ENCODE data around the gene TDRD15.
A peak's percentile ranks its signal among the peaks of the same experiment; 100 is the strongest.
"Not testable (repeated sequence)": the region's sequence is repeated elsewhere in the genome, so short reads cannot be mapped to it uniquely, and the experiment has no call there.

The TDRD15 gene

GRCh38 chr2:21123473-21124393, at the start of gene TDRD15:
TSS of gene TDRD15 (plus strand) at chr2:21123968. CDS start at chr2:21137468, 13,500 bp downstream.
- no peak for DNase-seq (ENCODE audit: low read depth in 3 of 3)

- DNase-seq (ENCODE audit: low read depth in 3 of 3) = no peak
Measured at GRCh38 chr2:21078296-21078695, 45.5 kb upstream of the TDRD15 start.

GRCh38 chr2:21083482-21083881, 40.3 kb upstream of the TDRD15 start:
- no peak for DNase-seq (ENCODE audit: low read depth in 3 of 3)

GRCh38 chr2:21084401-21084800, 39.4 kb upstream of the TDRD15 start:
- DNase-seq (ENCODE audit: low read depth in 3 of 3) = no peak

- DNase-seq (ENCODE audit: low read depth in 3 of 3) = no peak
Measured at GRCh38 chr2:21092308-21092869, 31.4 kb upstream of the TDRD15 start.

GRCh38 chr2:21095178-21095577, 28.6 kb upstream of the TDRD15 start:
- DNase-seq (ENCODE audit: low read depth in 3 of 3) = no peak

- DNase-seq (ENCODE audit: low read depth in 3 of 3) = no peak
Measured at GRCh38 chr2:21095714-21096113, 28.1 kb upstream of the TDRD15 start.

GRCh38 chr2:21096458-21096857, 27.3 kb upstream of the TDRD15 start:
- no peak for DNase-seq (ENCODE audit: low read depth in 3 of 3)

- no peak for DNase-seq (ENCODE audit: low read depth in 3 of 3)
Measured at GRCh38 chr2:21097331-21097730, 26.4 kb upstream of the TDRD15 start.

GRCh38 chr2:21098294-21098693, 25.5 kb upstream of the TDRD15 start:
- DNase-seq (ENCODE audit: low read depth in 3 of 3) = no peak

GRCh38 chr2:21099281-21099907, 24.4 kb upstream of the TDRD15 start:
- DNase-seq (ENCODE audit: low read depth in 3 of 3) = no peak

GRCh38 chr2:21101514-21102155, 22.1 kb upstream of the TDRD15 start:
- DNase-seq (ENCODE audit: low read depth in 3 of 3) = not testable (repeated sequence)

GRCh38 chr2:21102356-21102755, 21.4 kb upstream of the TDRD15 start:
- no peak for DNase-seq (ENCODE audit: low read depth in 3 of 3)

GRCh38 chr2:21103274-21103891, 20.4 kb upstream of the TDRD15 start:
- no peak for DNase-seq (ENCODE audit: low read depth in 3 of 3)

GRCh38 chr2:21104030-21104660, 19.6 kb upstream of the TDRD15 start:
- DNase-seq (ENCODE audit: low read depth in 3 of 3) = no peak

GRCh38 chr2:21111012-21111411, 12.8 kb upstream of the TDRD15 start:
- DNase-seq (ENCODE audit: low read depth in 3 of 3) = no peak

GRCh38 chr2:21117688-21118087, 6.1 kb upstream of the TDRD15 start:
- DNase-seq (ENCODE audit: low read depth in 3 of 3) = no peak

GRCh38 chr2:21118302-21118920, 5.4 kb upstream of the TDRD15 start:
- peak in 1 of 3 experiments; percentile 2 for DNase-seq (ENCODE audit: low read depth in 3 of 3)

- DNase-seq (ENCODE audit: low read depth in 3 of 3) = no peak
Measured at GRCh38 chr2:21131861-21132260, 8.1 kb downstream of the TDRD15 start.

GRCh38 chr2:21135585-21135984, 11.8 kb downstream of the TDRD15 start:
- no peak for DNase-seq (ENCODE audit: low read depth in 3 of 3)

- no peak for DNase-seq (ENCODE audit: low read depth in 3 of 3)
Measured at GRCh38 chr2:21142149-21142548, 18.4 kb downstream of the TDRD15 start.
